OCI-LY7 (cell line): ENCODE measurements around the gene SHISA4. TPM values are rescaled to one million over a fixed set of nuclear protein-coding genes. Genes with fewer than 3 reads are reported as not detected.

ENCODE experiments used
- BruUV-seq: library from RNA; stranded (reverse); fragments of 400-500 nt; replicated peaks from 2 replicates; lab custom pipeline; 2021; lab: Mats Ljungman, UMichigan
- CTCF ChIA-PET: fragments of 300-600 bp; sonication (Branson Sonifier 250); formaldehyde crosslinking; loops from one replicate; lab custom pipeline; 2022; ENCODE audit warnings: antibody characterized with exemption; ENCODE audit not compliant: unreplicated experiment; lab: Charles Lee
- POLR2A ChIA-PET: fragments of 300-600 bp; sonication (Branson Sonifier 250); formaldehyde crosslinking; loops from one replicate; lab custom pipeline; 2022; ENCODE audit warnings: antibody characterized with exemption; lab: Charles Lee
- DNase-seq: peaks from one replicate; pipeline ENCODE4 v3.0.0-alpha.2; 2015; ENCODE audit warnings: low spot score
- H2AFZ ChIP-seq: fragments of 200-600 bp; sonication (generic), shearing (Covaris generic); 2 replicates; pipeline ENCODE4 v1.6.1; 2014; ENCODE audit warnings: mild to moderate bottlenecking, antibody characterized with exemption, low read length, moderate library complexity
- H3K27ac ChIP-seq: fragments of 200-600 bp; sonication (generic); 2 replicates; pipeline ENCODE4 v1.5.1; 2014; ENCODE audit warnings: mixed run types, low read depth, mild to moderate bottlenecking, moderate library complexity, low read length, inconsistent platforms; ENCODE audit not compliant: poor library complexity, severe bottlenecking
- H3K36me3 ChIP-seq: fragments of 200-600 bp; sonication (generic); 2 replicates; pipeline ENCODE4 v1.6.1; 2014; ENCODE audit warnings: mild to moderate bottlenecking, antibody characterized with exemption, low read length, moderate library complexity, mixed read lengths; ENCODE audit not compliant: insufficient read depth
- H3K4me1 ChIP-seq: fragments of 200-600 bp; sonication (generic); 2 replicates; pipeline ENCODE4 v1.5.1; 2014; ENCODE audit warnings: mild to moderate bottlenecking, low read length; ENCODE audit not compliant: insufficient read depth, poor library complexity, severe bottlenecking
- H3K4me2 ChIP-seq: fragments of 200-600 bp; sonication (generic); 2 replicates; pipeline ENCODE4 v1.6.1; 2014; ENCODE audit warnings: mild to moderate bottlenecking, low read length
- H3K4me3 ChIP-seq: fragments of 200-600 bp; sonication (generic); 2 replicates; pipeline ENCODE4 v1.5.1; 2014; ENCODE audit warnings: mild to moderate bottlenecking, low read depth, low read length; ENCODE audit not compliant: poor library complexity, severe bottlenecking
- H3K79me2 ChIP-seq: fragments of 200-600 bp; sonication (generic); 2 replicates; pipeline ENCODE4 v1.6.1; 2016; ENCODE audit warnings: low read depth, mild to moderate bottlenecking, low read length, moderate library complexity, mixed read lengths; ENCODE audit not compliant: insufficient read depth
- H3K9me2 ChIP-seq: fragments of 200-600 bp; sonication (generic); 2 replicates; pipeline ENCODE4 v1.6.1; 2016; ENCODE audit warnings: mild to moderate bottlenecking, low read length, mixed read lengths; ENCODE audit not compliant: insufficient read depth
- H3K9me3 ChIP-seq: fragments of 200-600 bp; sonication (generic); 2 replicates; pipeline ENCODE4 v1.6.1; 2014; ENCODE audit warnings: mild to moderate bottlenecking, mixed run types, low read length, mixed read lengths
- H4K20me1 ChIP-seq: fragments of 200-600 bp; sonication (generic); 2 replicates; pipeline ENCODE4 v1.6.1; 2014; ENCODE audit warnings: mild to moderate bottlenecking, antibody characterized with exemption, low read length, moderate library complexity, mixed read lengths; ENCODE audit not compliant: insufficient read depth
- EZH2phosphoT487 ChIP-seq: fragments of 200-600 bp; sonication (generic); IDR thresholded peaks from 2 replicates; pipeline ENCODE4 v1.6.1; 2018; ENCODE audit warnings: low read depth, borderline replicate concordance, mild to moderate bottlenecking, mixed run types, antibody characterized with exemption, low read length, moderate library complexity, mixed read lengths
- intact Hi-C: fragments of 100-400 bp; cut with micrococcal nuclease; formaldehyde crosslinking; loops from one replicate; pipeline ENCODE4 v1.10.0; 2022; ENCODE audit not compliant: unreplicated experiment
- total RNA-seq, 2 experiments: library from RNA; depleted of rRNA in 1 of 2; stranded (reverse); fragments of >200 nt in 1 of 2; shearing (Covaris generic) in 1 of 2; gene quantifications; 2 replicates each; pipeline ENCODE4 v1.2.3, GENCODE V29; 2014 to 2022
- TF ChIP-seq, protein P1 (sequence below): fragments of 200-600 bp; sonication (generic); conservative IDR thresholded peaks from 2 replicates; pipeline ENCODE4 v1.5.1; 2014; ENCODE audit warnings: mild to moderate bottlenecking, antibody characterized with exemption, low read length, moderate library complexity, mixed read lengths

SHISA4 gene
- total RNA-seq, 2 experiments from 2014 or later: not detected

DNA sequence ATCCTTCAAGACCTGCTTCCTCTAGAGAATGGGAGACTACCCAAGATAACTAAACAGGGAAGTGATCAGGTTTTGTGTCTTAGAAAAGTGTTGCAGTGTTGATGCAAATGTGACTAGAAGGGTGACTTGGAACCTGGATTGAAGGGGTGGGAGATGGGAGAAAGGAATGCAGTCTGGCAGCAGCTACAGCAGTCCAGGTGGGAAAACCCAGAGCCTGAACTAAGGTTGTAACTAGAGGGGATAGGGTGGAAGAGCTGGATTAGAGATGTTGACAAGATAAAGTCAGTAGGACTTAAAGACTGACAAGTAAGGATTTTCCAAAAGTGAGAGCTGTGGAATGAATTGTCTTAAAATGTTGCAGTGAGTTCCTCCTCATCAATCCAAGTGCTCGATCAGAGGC is 7.1 kb upstream of the SHISA4 start:
- no peak for TF ChIP-seq EZH2phosphoT487
- TF ChIP-seq, protein P1, sequence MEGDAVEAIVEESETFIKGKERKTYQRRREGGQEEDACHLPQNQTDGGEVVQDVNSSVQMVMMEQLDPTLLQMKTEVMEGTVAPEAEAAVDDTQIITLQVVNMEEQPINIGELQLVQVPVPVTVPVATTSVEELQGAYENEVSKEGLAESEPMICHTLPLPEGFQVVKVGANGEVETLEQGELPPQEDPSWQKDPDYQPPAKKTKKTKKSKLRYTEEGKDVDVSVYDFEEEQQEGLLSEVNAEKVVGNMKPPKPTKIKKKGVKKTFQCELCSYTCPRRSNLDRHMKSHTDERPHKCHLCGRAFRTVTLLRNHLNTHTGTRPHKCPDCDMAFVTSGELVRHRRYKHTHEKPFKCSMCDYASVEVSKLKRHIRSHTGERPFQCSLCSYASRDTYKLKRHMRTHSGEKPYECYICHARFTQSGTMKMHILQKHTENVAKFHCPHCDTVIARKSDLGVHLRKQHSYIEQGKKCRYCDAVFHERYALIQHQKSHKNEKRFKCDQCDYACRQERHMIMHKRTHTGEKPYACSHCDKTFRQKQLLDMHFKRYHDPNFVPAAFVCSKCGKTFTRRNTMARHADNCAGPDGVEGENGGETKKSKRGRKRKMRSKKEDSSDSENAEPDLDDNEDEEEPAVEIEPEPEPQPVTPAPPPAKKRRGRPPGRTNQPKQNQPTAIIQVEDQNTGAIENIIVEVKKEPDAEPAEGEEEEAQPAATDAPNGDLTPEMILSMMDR: no peak
- no peak overlapping the region for H2AFZ ChIP-seq
- H4K20me1 ChIP-seq: no peaks in the 10 kb centered on the region
- H3K9me3 ChIP-seq: no peaks in the 10 kb centered on the region
- H3K79me2 ChIP-seq: no peaks in the 10 kb centered on the region
- no TSS peak for BruUV-seq
- H3K9me2 ChIP-seq: no peaks in the 10 kb centered on the region
- intact Hi-C loops: no loop called here
- no peaks in the 10 kb centered on the region for H3K4me1 ChIP-seq
- no peak overlapping the region for H3K4me2 ChIP-seq
- H3K4me3 ChIP-seq: no peak overlapping the region
- H3K36me3 ChIP-seq: peaks cover 30% of the 10 kb centered on the region
- DNase-seq: no peak
- CTCF ChIA-PET: no interaction called here
- POLR2A ChIA-PET: interaction anchor here (1.2 to 1.9 kb wide), 2 partner anchors 12 to 14 kb away, joined by 4 to 6 read pairs; no protein-coding TSS in a partner anchor
- H3K27ac ChIP-seq: no peak overlapping the region

DNA sequence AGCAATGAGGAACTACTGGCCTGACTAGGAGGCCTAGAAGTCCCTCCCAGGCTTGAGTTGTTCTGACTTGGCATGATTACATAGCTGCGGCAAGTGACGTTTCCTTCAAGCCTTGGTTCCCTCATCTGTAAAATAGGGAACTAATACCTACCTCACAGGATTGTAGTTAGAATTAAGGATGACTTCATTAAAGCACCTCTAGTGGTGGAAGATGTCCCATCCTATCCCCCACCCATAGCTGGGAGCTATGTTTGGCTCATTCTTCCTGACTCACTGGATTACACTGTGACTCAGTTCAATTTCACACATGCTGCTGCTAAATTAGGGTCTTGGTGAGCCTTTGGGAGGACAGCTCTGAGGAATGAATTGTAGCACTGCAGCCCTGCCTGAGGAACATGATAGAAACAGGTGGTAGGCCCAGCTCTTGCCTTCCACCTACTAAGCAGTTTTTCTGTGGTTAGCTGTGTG is 6.0 kb upstream of the SHISA4 start:
- TF ChIP-seq EZH2phosphoT487: no peak
- TF ChIP-seq, protein P1: peak; percentile 24; the same call in 1 of the 2 replicates
- no peaks in the 10 kb centered on the region for H3K79me2 ChIP-seq
- H4K20me1 ChIP-seq: no peaks in the 10 kb centered on the region
- ChIA-PET CTCF (no interaction called here), POLR2A (interaction anchor here (0.7 to 1.4 kb wide), 5 partner anchors 13 to 118 kb away, joined by 3 to 6 read pairs (median 3); no protein-coding TSS in a partner anchor)
- no peaks in the 10 kb centered on the region for H3K9me2 ChIP-seq
- no peak overlapping the region for H3K4me2 ChIP-seq
- no peaks in the 10 kb centered on the region for H3K9me3 ChIP-seq
- BruUV-seq: no TSS peak
- peaks cover 19% of the 10 kb centered on the region for H3K36me3 ChIP-seq
- no peaks in the 10 kb centered on the region for H3K4me1 ChIP-seq
- H2AFZ ChIP-seq: no peak overlapping the region
- DNase-seq: peak; percentile 35
- no peak overlapping the region for H3K4me3 ChIP-seq
- intact Hi-C loops: no loop called here
- no peak overlapping the region for H3K27ac ChIP-seq

DNA sequence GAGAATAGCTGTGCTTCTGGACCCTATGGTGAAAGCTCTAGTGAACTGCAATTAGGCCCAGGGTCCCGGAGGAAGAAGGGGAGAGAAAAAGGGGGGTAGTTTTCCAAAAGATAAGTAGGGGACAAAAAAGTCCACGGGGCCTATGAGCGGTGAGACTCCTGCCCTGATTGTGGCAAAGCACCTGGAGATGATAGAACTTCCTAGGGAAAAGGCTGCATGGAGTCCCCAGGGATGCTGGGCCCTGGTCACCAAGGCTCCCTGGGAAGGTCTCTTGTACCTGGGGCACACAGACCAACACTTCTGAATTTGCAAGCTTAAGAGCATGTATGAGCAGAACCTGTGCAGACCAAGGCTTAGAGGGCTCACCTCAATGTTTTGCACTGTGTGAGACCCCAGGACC is 5.4 kb upstream of the SHISA4 start:
- no TSS peak for BruUV-seq
- intact Hi-C loops: no loop called here
- CTCF ChIA-PET: no interaction called here

More for the DNA sequence above, 5.4 kb upstream of the SHISA4 start:
- Histone ChIP-seq H3K27ac (no peak overlapping the region), H3K79me2 (no peaks in the 10 kb centered on the region), H3K4me2 (no peak overlapping the region), H3K9me3 (no peaks in the 10 kb centered on the region), H3K9me2 (no peaks in the 10 kb centered on the region), H3K4me1 (no peaks in the 10 kb centered on the region), H4K20me1 (no peaks in the 10 kb centered on the region), H2AFZ (no peak overlapping the region), H3K4me3 (no peak overlapping the region), H3K36me3 (peaks cover 13% of the 10 kb centered on the region)
- POLR2A ChIA-PET: interaction anchor here (0.7 to 1.4 kb wide), 4 partner anchors 13 to 119 kb away, joined by 3 to 5 read pairs (median 3); no protein-coding TSS in a partner anchor
- TF ChIP-seq, protein P1: no peak
- no peak for TF ChIP-seq EZH2phosphoT487
- no peak for DNase-seq
